Peyer's patch (tissue), 4 donors: Measurements from ENCODE around the gene PPM1L. TPM values are rescaled to one million over a fixed set of nuclear protein-coding genes. Genes with fewer than 3 reads are reported as not detected.

Source experiments
- DNase-seq, 3 donors: peaks; one replicate each; pipeline ENCODE4 v3.0.0-alpha.2; 2017 to 2019
- H3K27ac ChIP-seq, 4 donors: fragments of 200-600 bp; sonication (generic); one replicate each; pipeline ENCODE4 v1.5.1; 2016 to 2019
- H3K27me3 ChIP-seq, 2 donors: fragments of 200-600 bp; sonication (generic); one replicate each; pipeline ENCODE4 v1.5.1; 2019
- H3K36me3 ChIP-seq, 3 donors: fragments of 200-600 bp; sonication (generic); one replicate each; pipeline ENCODE4 v1.5.1; 2016 to 2019
- H3K4me1 ChIP-seq, 4 donors: fragments of 200-600 bp; sonication (generic); one replicate each; pipeline ENCODE4 v1.5.1; 2016 to 2019
- H3K4me3 ChIP-seq, 4 donors: fragments of 200-600 bp; sonication (generic); 1 replicate in 3 of 4; 2 replicates in 1 of 4; pipeline ENCODE4 v1.5.1; 2016 to 2019; ENCODE audit warnings: mild to moderate bottlenecking in 1 of 4
- H3K9me3 ChIP-seq, 4 donors: fragments of 200-600 bp; sonication (generic); one replicate each; pipeline ENCODE4 v1.5.1; 2016 to 2019; ENCODE audit warnings: mild to moderate bottlenecking in 1 of 4
- CTCF ChIP-seq, 6 experiments: fragments of 450-650 bp in 4 of 6; fragments of 200-600 bp in 2 of 6; sonication (generic) in 1 of 6; IDR thresholded peaks; one replicate each; pipeline ENCODE4 v1.5.1; 2017 to 2019; ENCODE audit warnings: antibody characterized with exemption in 6 of 6, mild to moderate bottlenecking in 3 of 6, moderate library complexity in 1 of 6
- POLR2A ChIP-seq, 2 donors: fragments of 450-650 bp; IDR thresholded peaks; one replicate each; pipeline ENCODE4 v1.5.1; 2017; ENCODE audit warnings: antibody characterized with exemption in 2 of 2, mild to moderate bottlenecking in 2 of 2, moderate library complexity in 2 of 2
- total RNA-seq, 4 donors: library from RNA; depleted of rRNA; stranded (reverse); fragments of >200 nt; gene quantifications; one replicate each; pipeline ENCODE4 v1.1.0, GENCODE V29; 2016

Gene PPM1L
- total RNA-seq, 4 donors from 2014 or later, result 8.4 to 17.8 (median 12.7) TPM

GRCh38 chr3:160722331-160722730, 33.7 kb upstream of the PPM1L start:
- no peak for DNase-seq
- Histone ChIP-seq H3K27ac (no peak overlapping the region), H3K4me3 (no peak overlapping the region), H3K27me3 (no peaks in the 10 kb centered on the region), H3K4me1 (no peaks in the 10 kb centered on the region), H3K9me3 (no peaks in the 10 kb centered on the region), H3K36me3 (no peaks in the 10 kb centered on the region)
- TF ChIP-seq CTCF (IDR thresholded peaks at IDR 0.05) (no peak), POLR2A (IDR thresholded peaks at IDR 0.05) (no peak)

DNA sequence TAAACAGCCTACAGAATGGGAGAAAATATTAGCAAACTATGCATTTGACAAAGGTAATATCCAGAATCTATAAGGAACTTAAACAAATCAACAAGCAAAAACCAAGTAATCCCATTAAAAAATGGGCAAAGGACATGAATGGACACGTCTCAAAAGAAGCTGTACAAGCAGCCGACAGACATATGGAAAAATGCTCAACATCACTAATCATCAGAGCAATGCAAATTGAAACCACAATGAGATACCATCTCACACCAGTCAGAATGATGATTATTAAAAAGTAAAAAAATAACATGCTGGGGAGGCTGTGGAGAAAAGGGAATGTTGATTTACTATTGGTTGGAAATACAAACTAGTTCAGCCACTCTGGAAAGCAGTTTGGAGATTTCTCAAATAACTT, 30.7 kb upstream of the PPM1L start:
- Histone ChIP-seq H3K27ac (no peak overlapping the region), H3K27me3 (no peaks in the 10 kb centered on the region), H3K9me3 (no peaks in the 10 kb centered on the region), H3K4me1 (no peaks in the 10 kb centered on the region), H3K4me3 (no peak overlapping the region), H3K36me3 (no peaks in the 10 kb centered on the region)
- DNase-seq, result no peak
- TF ChIP-seq CTCF (IDR thresholded peaks at IDR 0.05) (no peak), POLR2A (IDR thresholded peaks at IDR 0.05) (no peak)

DNA sequence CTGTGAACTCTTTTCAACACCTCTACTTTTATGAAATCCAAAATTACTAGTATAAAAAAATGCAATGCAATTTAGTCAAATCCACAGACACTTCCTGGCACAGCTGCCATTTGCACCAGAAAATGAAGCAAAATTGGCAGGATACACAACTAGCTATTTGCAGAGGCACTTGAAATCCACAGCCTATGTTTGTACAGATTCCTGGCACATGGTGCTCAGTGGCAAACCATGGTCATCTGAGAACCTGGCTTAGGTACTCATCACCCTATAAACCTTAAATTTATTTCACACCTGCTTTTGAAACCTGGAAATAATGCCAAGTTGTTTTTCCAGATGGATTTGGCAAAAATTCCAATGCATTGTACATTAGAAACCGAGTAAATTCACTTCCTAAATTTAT, 20.2 kb upstream of the PPM1L start:
- Histone ChIP-seq H3K9me3 (no peaks in the 10 kb centered on the region), H3K27ac (no peak overlapping the region), H3K4me1 (no peaks in the 10 kb centered on the region), H3K36me3 (no peaks in the 10 kb centered on the region), H3K27me3 (no peaks in the 10 kb centered on the region), H3K4me3 (no peak overlapping the region)
- TF ChIP-seq CTCF (IDR thresholded peaks at IDR 0.05) (no peak), POLR2A (IDR thresholded peaks at IDR 0.05) (no peak)
- DNase-seq, result no peak

DNA sequence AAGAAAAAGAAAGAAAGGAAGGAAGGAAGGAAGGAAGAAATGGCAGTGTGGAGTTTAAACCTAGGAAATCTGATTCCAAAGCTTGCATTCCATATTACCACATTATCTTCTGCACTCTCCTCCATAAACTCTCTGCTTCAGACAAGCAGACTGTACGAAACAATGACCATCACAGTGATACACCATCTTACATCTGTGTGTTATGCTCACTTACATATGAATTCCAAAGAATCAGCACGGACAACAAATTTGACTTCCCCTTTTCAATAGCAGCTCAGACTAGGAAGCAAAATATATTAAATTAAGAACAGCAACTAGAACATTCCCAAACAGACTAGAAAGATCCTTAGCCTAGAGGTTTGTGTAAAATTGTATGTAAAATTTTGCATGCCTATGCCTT, 18.0 kb upstream of the PPM1L start:
- no peak overlapping the region for H3K27ac ChIP-seq
- H3K27me3 ChIP-seq, result no peaks in the 10 kb centered on the region
- H3K4me3 ChIP-seq, result no peak overlapping the region
- H3K9me3 ChIP-seq, result no peaks in the 10 kb centered on the region
- DNase-seq, result no peak
- H3K4me1 ChIP-seq, result no peaks in the 10 kb centered on the region
- H3K36me3 ChIP-seq, result no peaks in the 10 kb centered on the region
- TF ChIP-seq CTCF (IDR thresholded peaks at IDR 0.05) (no peak), POLR2A (IDR thresholded peaks at IDR 0.05) (no peak)

- H3K36me3 ChIP-seq, result no peaks in the 10 kb centered on the region
- no peaks in the 10 kb centered on the region for H3K9me3 ChIP-seq
- H3K27me3 ChIP-seq, result no peaks in the 10 kb centered on the region
- no peaks in the 10 kb centered on the region for H3K4me1 ChIP-seq
- no peak overlapping the region for H3K4me3 ChIP-seq
- TF ChIP-seq POLR2A (IDR thresholded peaks at IDR 0.05) (no peak), CTCF (IDR thresholded peaks at IDR 0.05) (no peak)
- DNase-seq, result no peak
- no peak overlapping the region for H3K27ac ChIP-seq
Measured at GRCh38 chr3:160739079-160739478, 17.0 kb upstream of the PPM1L start.

DNA sequence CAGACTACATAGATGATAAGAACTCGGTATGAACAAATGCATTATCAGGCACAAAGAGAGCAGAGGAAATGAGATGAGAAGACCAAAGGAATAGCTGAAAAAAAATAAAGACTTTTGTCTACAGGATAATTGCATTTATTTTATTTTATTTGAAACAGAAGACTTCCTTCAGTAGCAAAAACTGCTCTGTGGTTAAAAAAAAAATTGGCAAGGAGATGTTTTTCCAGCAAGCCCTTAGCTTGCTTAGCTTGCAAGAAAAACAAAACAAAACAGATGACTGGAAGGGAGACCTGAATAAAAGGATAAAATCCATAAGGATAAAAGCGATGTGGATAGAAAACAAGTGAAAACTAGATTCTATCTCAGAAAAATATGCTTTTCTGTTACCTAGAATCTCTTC, 9.1 kb upstream of the PPM1L start:
- Histone ChIP-seq H3K36me3 (no peaks in the 10 kb centered on the region), H3K9me3 (no peaks in the 10 kb centered on the region), H3K4me3 (no peak overlapping the region), H3K4me1 (no peaks in the 10 kb centered on the region), H3K27me3 (no peaks in the 10 kb centered on the region), H3K27ac (no peak overlapping the region)
- no peak for DNase-seq
- TF ChIP-seq POLR2A (IDR thresholded peaks at IDR 0.05) (no peak), CTCF (IDR thresholded peaks at IDR 0.05) (no peak)
